Activated naive CD4-positive, alpha-beta T cell treated with anti-CD3 and anti-CD28 coated beads, Interleukin-2, amount 50 U/mL, for 72 hours (primary cell): Measurements from ENCODE around the gene HOXA11. TPM values are rescaled to one million over a fixed set of nuclear protein-coding genes. Genes with fewer than 3 reads are reported as not detected.

Experiments
- ATAC-seq, 2 donors: fragments of 150-1000 bp; cut with Tn5 transposase; 2 replicates each; pipeline ENCODE4 v1.10.0; 2021; ENCODE audit warnings: mild to moderate bottlenecking in 2 of 2, moderate library complexity in 2 of 2
- DNase-seq, 2 donors: peaks; one replicate each; pipeline ENCODE4 v3.0.0; 2021 to 2022; ENCODE audit warnings: low spot score in 2 of 2
- H3K27ac Mint-ChIP-seq, 2 donors: one replicate each; pipeline ENCODE4 v1.8.0; 2022; ENCODE audit warnings: mild to moderate bottlenecking in 2 of 2, mixed read lengths in 2 of 2
- H3K36me3 Mint-ChIP-seq, 2 donors: one replicate each; pipeline ENCODE4 v1.8.0; 2022; ENCODE audit warnings: mixed read lengths in 2 of 2
- H3K9me3 Mint-ChIP-seq, 2 donors: one replicate each; pipeline ENCODE4 v1.8.0; 2022; ENCODE audit warnings: mixed read lengths in 2 of 2
- total RNA-seq, 2 donors: library from RNA; stranded (reverse); gene quantifications; one replicate each; pipeline ENCODE4 v1.2.3, GENCODE V29; 2022

Gene HOXA11
- total RNA-seq, 2 donors from 2014 or later = not detected

DNA sequence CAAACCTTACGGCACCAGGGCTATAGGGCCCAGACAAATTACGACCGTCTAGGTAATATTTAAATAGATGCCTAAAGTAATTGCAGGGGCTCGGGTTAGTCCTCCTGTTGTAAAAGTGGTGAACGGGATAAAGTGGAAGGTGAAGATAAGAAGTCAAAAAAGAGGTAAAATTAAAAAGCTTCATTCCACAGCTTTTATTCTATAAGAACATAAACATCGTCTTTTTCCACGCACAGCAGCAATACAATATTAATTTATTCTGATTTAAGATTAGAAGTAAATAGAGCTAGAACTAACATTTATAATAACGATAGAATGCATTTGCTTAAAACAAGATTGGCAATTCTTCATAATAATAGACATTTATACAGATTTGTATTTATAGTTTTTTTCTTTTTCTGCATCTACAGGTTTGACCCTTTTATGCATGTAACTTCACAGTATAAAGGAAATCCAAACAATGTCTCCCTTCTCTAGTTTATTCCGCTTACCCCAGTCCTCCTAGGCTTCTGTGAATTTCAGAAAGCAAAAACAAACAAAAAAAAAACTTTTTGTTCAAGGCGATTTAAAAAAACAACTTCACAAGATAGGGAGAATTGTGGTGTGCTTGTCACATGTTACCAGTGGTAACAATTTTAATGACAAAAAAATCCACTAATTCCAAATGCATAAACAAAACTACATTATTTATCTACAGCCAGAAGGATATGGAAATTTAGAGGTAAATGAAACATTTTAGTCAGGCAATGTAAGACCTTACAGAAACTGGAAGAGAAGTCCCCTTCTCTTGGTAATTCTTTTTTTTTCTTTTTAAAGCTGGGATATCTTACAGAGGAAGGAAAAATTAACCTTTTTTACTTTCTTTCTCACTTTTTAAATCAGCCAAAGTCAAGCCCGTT, 14.4 kb downstream of the HOXA11 start:
- DNase-seq (no peak), ATAC-seq (no peak)
- Mint-ChIP-seq H3K36me3 (peaks cover 0 to 19% of the 10 kb centered on the region in 2 donors), H3K27ac (peak overlapping the region in 1 of 2 donors; percentile 36), H3K9me3 (no peaks in the 10 kb centered on the region)

DNA sequence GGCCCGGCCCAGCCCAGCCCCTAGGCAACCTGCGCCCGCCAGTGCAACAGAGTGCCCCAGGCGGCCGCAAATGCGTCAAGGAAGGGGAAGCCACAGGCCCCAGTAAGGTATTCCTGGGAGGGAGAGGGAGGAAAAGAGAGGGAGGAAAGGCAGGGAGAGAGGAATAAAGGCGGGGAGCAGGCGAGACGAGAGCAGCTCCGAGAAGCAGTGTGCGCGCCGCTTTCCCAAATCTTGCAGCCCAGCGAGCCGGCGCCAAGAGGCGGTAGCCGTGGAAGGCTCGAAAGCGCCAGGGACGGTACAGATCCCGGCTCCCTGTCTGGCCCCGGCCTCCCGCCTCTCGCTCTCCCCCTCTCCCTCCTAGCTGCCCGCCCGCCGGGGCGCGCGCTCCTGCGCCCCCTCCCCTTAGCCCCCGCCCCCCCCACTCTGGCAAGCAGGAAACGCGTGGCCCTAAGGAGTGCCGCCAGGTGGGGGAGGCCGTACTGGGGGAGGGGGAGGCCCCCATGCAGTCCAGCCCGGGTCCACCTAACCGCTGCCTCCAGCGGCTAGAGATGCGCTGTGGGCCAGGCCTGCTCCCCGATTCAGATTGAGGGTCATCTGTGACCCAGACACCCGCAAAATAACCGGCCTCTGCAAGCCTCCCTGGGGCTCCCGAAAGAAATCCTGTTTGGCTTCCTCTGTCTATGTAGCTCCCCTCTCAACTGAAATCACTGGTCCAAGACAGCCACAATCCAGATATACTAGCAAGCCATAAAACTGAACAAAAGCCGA, 15.2 kb downstream of the HOXA11 start:
- ATAC-seq (no peak), DNase-seq (no peak)
- no peak overlapping the region for H3K27ac Mint-ChIP-seq
- no peaks in the 10 kb centered on the region for H3K9me3 Mint-ChIP-seq
- peaks cover 0 to 19% of the 10 kb centered on the region in 2 donors for H3K36me3 Mint-ChIP-seq

DNA sequence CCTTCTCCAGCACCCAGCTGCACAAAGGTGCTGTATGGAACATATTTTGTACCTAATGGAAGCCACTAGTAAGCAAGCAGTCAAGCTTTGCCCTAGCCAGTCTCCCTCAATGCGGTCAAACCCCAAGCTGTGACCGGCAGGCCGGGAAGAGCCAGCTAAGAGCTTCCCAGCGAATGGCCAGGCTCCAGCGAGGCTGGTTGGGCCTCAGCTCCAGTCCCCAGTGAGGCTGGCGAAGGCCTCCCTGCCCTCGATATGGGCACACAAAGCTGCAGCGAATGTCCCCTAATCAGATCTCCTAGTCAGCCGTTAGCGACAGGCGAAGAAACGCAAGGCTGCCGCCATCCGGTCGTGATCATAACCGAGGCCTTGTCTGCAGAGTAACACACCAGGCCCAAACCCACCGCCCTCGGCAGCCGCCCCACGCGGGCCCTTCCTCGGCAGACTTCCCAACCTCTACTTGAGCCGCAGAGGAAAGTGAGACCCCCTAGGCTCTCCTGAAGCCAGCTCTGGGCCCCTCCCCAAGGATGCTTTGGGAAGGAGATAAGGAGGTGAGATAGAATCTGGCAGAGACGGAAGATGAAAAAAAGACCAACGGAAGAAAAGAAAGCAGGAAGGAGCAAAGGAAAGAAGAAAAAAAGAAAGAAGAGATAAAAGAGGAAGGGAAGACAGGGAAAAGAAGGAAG, 16.6 kb downstream of the HOXA11 start:
- H3K27ac Mint-ChIP-seq = peak overlapping the region in 1 of 2 donors; percentile 58
- peak in 1 of 2 donors; percentile 59 for ATAC-seq
- H3K9me3 Mint-ChIP-seq = no peaks in the 10 kb centered on the region
- DNase-seq = no peak
- peaks cover 0 to 19% of the 10 kb centered on the region in 2 donors for H3K36me3 Mint-ChIP-seq

DNA sequence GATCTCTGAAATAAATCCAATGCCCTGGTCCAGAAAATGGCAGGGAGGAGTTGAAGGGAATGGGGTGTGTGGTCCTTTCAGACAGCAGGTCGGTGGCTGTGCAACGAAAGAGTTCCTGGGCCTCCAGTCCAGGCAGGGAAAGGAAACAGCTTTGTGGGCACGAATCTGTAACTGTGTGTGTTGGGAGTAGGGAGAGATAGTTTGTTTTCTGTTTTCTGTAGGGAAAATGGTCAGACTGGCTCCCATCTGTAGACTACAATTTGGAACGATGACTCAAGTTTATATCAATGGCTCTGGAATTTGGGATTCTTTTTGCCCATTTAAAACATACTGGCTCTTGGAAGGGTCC, 17.1 kb downstream of the HOXA11 start:
- DNase-seq (no peak), ATAC-seq (no peak)
- H3K9me3 Mint-ChIP-seq = no peaks in the 10 kb centered on the region
- H3K36me3 Mint-ChIP-seq = peaks cover 0 to 19% of the 10 kb centered on the region in 2 donors
- H3K27ac Mint-ChIP-seq = peak overlapping the region in 1 of 2 donors; percentile 93

DNA sequence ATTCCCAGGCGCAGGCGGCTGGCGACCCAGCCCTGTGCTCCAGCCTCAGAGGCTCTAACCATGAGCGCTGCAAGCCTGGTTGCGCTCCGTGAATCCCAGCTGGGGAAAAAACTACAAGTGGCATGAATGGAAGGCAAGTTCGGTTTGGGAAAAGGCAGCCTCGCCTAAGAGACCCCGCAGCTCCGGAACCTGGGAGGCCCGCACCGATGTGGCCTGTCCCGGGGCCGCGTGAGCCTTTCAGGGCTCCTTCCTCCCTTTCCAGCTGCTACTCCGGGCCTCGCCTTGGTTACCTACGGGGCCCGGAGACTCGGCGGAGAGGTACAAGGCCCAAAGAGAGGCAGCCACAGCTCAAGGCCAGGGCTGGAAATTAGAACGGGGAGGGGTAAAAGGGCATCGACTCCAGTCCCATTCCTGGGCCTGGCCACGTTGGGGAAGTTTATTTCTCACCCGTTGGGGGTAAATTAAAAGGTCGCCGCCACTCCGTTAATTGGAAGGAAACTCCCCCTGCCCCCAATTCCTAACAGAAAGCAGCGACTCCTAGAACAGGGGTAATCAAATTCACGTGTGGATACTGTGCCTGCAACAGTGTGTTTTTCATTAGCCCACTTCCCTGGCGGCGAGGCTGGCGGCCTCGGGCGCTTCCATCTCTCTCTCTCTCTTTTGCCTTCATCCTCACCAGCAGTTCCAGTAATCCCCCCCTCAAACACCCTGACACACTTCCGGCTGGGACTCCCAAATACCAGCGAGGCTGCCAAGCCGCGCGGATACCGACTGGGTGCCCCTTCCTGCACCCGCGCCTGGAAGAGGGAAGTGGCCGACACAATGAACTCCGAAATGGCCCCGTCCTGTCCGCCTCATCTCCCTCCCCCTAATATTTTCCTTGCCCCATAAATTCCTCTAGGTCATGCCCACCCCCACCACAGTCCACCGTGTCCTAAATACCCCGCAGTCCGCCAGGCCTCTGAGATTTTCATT, 18.2 kb downstream of the HOXA11 start:
- no peak for DNase-seq
- no peaks in the 10 kb centered on the region for H3K9me3 Mint-ChIP-seq
- peak overlapping the region in 1 of 2 donors; percentile 93 for H3K27ac Mint-ChIP-seq
- peaks cover 0 to 13% of the 10 kb centered on the region in 2 donors for H3K36me3 Mint-ChIP-seq
- ATAC-seq = no peak

GRCh38 chr7:27165996-27166530, 19.0 kb downstream of the HOXA11 start:
- no peak for ATAC-seq
- DNase-seq = no peak
- H3K27ac Mint-ChIP-seq = peak overlapping the region in 1 of 2 donors; percentile 94

DNA sequence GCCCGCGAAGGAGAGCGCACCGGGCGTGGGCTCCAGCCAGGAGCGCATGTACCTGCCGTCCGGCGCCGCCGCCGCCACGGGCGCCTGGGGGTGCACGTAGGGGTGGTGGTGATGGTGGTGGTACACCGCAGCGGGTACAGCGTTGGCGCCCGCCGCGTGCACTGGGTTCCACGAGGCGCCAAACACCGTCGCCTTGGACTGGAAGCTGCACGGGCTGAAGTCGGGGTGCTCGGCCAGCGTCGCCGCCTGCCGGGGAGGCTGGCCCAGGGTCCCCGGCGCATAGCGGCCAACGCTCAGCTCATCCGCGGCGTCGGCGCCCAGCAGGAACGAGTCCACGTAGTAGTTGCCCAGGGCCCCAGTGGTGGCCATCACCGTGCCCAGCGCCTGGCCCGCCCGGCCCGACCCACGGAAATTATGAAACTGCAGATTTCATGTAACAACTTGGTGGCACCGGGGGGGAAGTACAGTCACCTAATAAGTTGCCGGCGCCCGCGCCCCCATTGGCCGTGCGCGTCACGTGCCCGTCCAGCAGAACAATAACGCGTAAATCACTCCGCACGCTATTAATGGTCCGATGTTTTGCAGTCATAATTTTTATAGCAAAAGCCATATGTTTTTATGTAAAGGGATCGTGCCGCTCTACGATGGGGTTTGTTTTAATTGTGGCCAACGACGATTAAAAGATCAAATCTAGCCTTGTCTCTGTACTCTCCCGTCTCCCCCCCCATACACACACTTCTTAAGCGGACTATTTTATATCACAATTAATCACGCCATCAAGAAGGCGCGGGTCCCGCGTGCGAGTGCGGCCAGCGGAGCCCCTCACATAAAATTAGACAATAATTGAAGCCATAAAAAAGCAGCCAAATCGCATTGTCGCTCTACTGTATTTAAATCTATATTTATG, 19.7 kb downstream of the HOXA11 start, which contains the start of gene HOXA9:
Gene HOXA9 (minus strand): TSS at position 449 of the 907 bp plus-strand sequence. CDS start 80 bp downstream, at position 369.
- H3K27ac Mint-ChIP-seq = peak within 1 kb of the TSS in 1 of 2 donors; percentile 94
- ATAC-seq = no peak
- DNase-seq = no peak
- H3K36me3 Mint-ChIP-seq = peaks cover 0 to 7% of the 10 kb centered on the region in 2 donors
- no peaks in the 10 kb centered on the region for H3K9me3 Mint-ChIP-seq

More at GRCh38 chr7:27165996-27166530, 19.0 kb downstream of the HOXA11 start:
- H3K9me3 Mint-ChIP-seq = no peaks in the 10 kb centered on the region
- H3K36me3 Mint-ChIP-seq = peaks cover 0 to 7% of the 10 kb centered on the region in 2 donors

DNA sequence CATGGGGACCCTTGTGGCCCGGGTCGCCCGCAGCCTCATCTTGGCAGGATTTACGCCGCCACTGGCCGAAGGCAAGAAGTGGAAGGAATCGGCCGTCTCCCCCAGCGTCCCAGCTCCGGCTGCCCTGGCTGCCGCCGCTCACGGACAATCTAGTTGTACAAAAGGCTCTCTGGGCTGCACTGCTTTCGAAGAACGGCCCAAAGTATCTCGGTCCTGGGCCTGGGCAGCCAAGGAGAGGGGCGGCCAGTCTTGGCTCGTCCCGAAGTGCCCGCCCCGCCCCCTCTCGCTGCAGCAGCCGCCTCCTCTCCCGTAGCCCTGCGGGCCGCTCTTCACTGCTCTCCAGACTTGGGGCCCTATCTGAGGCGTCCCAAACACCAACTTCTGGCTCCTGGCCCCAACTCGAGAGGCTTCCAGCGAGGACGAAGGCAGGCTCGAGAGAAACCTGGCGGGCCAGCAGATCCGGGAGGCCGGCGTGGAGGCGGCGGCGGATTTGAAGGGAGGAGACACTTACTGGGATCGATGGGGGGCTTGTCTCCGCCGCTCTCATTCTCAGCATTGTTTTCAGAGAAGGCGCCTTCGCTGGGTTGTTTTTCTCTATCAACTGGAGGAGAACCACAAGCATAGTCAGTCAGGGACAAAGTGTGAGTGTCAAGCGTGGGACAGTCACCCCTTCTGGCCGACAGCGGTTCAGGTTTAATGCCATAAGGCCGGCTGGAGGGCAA, 20.5 kb downstream of the HOXA11 start:
- DNase-seq (no peak), ATAC-seq (no peak)
- Mint-ChIP-seq H3K9me3 (no peaks in the 10 kb centered on the region), H3K36me3 (peaks cover 0 to 7% of the 10 kb centered on the region in 2 donors), H3K27ac (peak overlapping the region in 1 of 2 donors; percentile 81)

DNA sequence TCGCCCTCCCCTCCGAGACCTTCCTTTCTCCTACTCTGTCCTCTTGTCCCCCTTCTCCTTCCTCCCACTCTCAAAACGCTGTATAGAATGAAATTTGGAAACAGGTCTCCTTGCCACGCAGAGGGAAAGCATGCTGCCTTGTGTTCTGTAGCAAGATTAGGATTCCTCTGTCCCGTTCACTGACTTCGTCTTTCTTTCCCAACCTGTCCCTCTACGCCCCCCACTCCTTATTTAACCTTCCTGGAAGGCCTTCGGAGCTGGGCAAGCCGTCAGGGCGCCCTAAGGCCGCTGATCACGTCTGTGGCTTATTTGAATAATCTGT, 21.0 kb downstream of the HOXA11 start:
- H3K36me3 Mint-ChIP-seq = peaks cover 0 to 7% of the 10 kb centered on the region in 2 donors
- ATAC-seq (no peak), DNase-seq (no peak)
- H3K27ac Mint-ChIP-seq = no peak overlapping the region
- no peaks in the 10 kb centered on the region for H3K9me3 Mint-ChIP-seq

- Mint-ChIP-seq H3K9me3 (no peaks in the 10 kb centered on the region), H3K27ac (no peak overlapping the region), H3K36me3 (peaks cover 0 to 2% of the 10 kb centered on the region in 2 donors)
- ATAC-seq = no peak
- DNase-seq = no peak
Observed at GRCh38 chr7:27163288-27164044, 21.6 kb downstream of the HOXA11 start.

DNA sequence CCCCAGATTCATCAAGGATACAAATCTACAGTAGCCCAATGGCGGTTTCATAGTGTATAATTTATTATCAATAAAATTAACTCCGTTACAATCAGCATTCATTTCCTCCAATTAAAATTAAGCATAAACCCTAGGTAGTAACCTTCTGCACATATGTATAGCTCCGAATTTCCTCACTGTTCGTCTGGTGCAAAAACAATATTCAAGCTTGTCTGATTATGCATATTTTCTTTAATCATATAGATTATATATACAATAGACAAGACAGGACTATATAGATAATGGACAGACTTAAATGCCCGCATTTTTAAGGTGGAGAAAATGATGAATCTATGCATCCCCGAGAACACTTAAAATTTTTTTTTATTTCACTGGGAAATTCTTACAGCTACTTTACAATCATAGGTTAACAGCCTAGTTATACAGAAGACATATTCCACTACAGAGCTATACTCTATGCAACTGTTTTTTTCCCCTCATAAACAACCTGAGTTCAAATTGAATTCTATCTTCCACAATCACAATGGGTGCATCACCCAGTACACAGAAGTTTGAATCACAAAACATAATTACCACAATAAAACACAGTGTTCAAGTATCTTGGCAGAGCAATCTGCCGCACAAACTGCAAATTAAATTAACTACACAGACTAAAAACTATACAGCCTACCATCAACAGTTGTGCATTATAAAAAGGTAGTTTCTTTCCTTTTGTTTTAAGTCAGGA, 22.3 kb downstream of the HOXA11 start:
- Mint-ChIP-seq H3K9me3 (no peaks in the 10 kb centered on the region), H3K27ac (no peak overlapping the region), H3K36me3 (no peaks in the 10 kb centered on the region)
- DNase-seq (no peak), ATAC-seq (no peak)

- Mint-ChIP-seq H3K27ac (no peak overlapping the region), H3K36me3 (no peaks in the 10 kb centered on the region), H3K9me3 (no peaks in the 10 kb centered on the region)
- ATAC-seq (no peak), DNase-seq (no peak)
Observed at GRCh38 chr7:27161721-27162560, 23.1 kb downstream of the HOXA11 start.
